HFF-Myc (cell line): ENCODE measurements around the gene APOBEC3A.

Experiments used
- DNase-seq: peaks from one replicate; pipeline ENCODE4 v3.0.0-alpha.2; 2011; ENCODE audit warnings: low read depth; ENCODE audit errors: extremely low read depth
- H3K4me3 ChIP-seq: replicated peaks from 2 replicates; pipeline ENCODE4 v1.5.1; 2011; ENCODE audit warnings: low read depth, mild to moderate bottlenecking, control low read depth, low read length
- CTCF ChIP-seq: IDR thresholded peaks from 2 replicates; pipeline ENCODE4 v1.5.1; 2012; ENCODE audit warnings: mild to moderate bottlenecking, low read depth, low read length, control low read depth; ENCODE audit errors: missing control alignments

Gene APOBEC3A

GRCh38 chr22:38957046-38957770, at the start of gene APOBEC3A:
TSS of gene APOBEC3A (plus strand) at chr22:38957609. CDS start at chr22:38957692, 83 bp downstream.
- no peak within 1 kb of the TSS for H3K4me3 ChIP-seq
- no peak for TF ChIP-seq CTCF
- DNase-seq = no peak

- TF ChIP-seq CTCF = no peak
- DNase-seq = no peak
Measured at GRCh38 chr22:38907767-38908166, 49.6 kb upstream of the APOBEC3A start.

GRCh38 chr22:38911434-38911833, 46.0 kb upstream of the APOBEC3A start:
- no peak overlapping the region for H3K4me3 ChIP-seq
- no peak for DNase-seq
- TF ChIP-seq CTCF = no peak

More at GRCh38 chr22:38907767-38908166, 49.6 kb upstream of the APOBEC3A start:
- no peak overlapping the region for H3K4me3 ChIP-seq

GRCh38 chr22:38919631-38920190, 37.7 kb upstream of the APOBEC3A start:
- TF ChIP-seq CTCF = no peak
- H3K4me3 ChIP-seq = no peak overlapping the region
- no peak for DNase-seq

GRCh38 chr22:38921120-38921519, 36.3 kb upstream of the APOBEC3A start:
- H3K4me3 ChIP-seq = no peak overlapping the region
- no peak for DNase-seq
- TF ChIP-seq CTCF = no peak

- no peak for TF ChIP-seq CTCF
- DNase-seq = no peak
- no peak overlapping the region for H3K4me3 ChIP-seq
Measured at GRCh38 chr22:38921806-38922205, 35.6 kb upstream of the APOBEC3A start.
